NCI-H128 (cell line): ENCODE measurements around the gene SLC25A31.

Source experiments
- DNase-seq: peaks from one replicate; lab custom pipeline; 2025; ENCODE audit not compliant: unreplicated experiment; lab: John Stamatoyannopoulos, UW

SLC25A31 gene

GRCh38 chr4:127730142-127730913 is at the start of gene SLC25A31:
TSS of gene SLC25A31 (plus strand) at chr4:127730400. CDS start at chr4:127730546, 146 bp downstream.
- no peak for DNase-seq

- no peak for DNase-seq
These were observed 44.9 kb upstream of the SLC25A31 start for GRCh38 chr4:127685292-127685691.

DNA sequence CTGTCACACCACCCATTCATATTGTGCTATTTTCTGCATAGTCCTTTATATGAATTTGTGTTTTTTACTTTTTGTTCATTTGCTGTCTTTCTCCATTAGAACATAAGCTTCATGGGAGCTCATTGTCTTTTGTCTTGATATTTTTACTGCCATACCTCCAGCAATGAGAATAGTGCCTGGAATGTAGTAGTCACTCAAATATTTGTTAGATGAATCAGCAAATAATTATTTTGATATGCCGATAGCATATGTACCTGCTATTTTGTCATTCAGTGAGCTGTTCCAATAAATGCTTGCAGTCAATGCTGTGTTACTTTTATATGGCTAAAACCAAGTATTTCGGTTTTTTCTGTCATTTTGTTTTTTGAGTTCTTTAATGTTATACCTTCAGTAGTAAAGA is 43.5 kb upstream of the SLC25A31 start:
- no peak for DNase-seq

DNA sequence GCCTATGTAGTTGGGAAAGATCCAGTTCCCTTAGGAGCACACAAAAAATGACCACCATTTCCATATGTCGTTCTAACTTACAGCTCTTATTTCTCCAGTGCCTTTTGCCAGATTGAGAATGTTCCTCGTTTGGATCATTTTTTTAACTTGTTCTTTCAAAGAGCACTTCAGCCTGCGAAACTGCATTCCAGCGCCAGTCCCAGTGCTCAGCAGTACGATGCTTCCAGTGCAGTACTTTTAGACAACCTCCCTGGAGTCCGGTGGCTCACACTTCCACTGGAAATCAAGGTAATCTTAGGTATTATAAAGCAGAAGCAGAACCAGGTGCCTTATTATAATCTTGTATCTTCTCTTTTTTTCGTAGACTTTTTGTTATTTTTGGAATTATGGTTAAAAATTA is 42.6 kb upstream of the SLC25A31 start:
- no peak for DNase-seq

GRCh38 chr4:127698789-127699200 is 31.4 kb upstream of the SLC25A31 start:
- DNase-seq: no peak

DNA sequence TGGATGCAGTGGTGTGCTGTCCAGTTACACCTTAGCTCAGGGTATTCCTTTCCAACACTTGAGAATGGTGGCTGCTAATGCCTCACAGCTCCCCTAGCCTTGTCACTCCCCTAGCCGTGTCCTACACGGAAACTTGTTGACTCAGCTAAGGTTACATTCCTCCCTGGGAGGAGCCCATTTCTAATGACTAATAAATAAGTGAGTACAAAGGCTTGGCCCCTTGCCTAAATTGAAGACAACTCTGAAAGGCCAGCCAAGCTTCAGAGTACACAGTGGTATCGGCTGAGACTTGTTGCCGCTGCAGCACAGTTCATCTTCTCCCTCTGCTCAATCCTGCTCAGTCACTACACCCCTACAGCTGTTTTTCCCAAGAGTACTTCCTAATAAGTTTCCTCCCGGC is 21.2 kb upstream of the SLC25A31 start:
- DNase-seq: no peak

DNA sequence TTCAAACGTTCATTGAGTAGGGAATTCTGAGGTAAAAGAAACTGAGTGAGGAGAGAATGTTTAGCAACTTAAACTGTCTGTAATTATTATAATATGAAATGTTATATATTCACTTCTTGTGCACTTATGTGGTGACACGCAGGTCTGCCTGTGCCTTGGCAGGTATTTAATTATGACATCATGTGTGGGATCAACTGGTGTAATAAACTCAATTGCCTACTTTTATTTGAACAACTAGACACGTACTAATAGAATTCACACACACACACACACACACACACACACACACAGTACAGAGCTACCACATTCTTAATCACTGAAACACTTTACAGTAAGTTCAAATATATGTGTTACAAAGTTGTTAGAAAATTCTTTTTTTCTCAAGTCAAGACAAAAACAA is 20.7 kb upstream of the SLC25A31 start:
- DNase-seq: no peak

DNA sequence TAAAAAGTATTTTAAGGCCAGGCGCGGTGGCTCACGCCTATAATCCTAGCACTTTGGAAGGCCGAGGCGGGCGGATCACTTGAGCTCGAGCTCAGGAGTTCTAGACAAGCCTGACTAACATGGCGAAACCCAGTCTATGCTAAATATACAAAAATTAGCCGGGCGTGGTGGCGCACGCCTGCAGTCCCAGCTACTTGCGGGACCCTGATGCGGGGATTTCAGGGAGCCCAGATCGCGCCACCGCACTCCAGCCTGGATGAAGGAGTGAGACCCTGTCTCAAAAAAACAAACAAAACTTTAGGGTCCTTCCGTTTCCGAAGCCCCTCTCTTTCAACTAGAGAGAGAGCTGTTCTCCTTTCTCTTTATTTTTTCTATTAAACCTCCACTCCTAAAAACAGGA is 1.2 kb downstream of the SLC25A31 start:
- DNase-seq: no peak

- no peak for DNase-seq
These were observed 2.6 kb downstream of the SLC25A31 start for GRCh38 chr4:127732623-127733328.

- DNase-seq: no peak
These were observed 4.8 kb downstream of the SLC25A31 start for GRCh38 chr4:127734976-127735375.

GRCh38 chr4:127737295-127737694 is 7.1 kb downstream of the SLC25A31 start:
- DNase-seq: no peak

DNA sequence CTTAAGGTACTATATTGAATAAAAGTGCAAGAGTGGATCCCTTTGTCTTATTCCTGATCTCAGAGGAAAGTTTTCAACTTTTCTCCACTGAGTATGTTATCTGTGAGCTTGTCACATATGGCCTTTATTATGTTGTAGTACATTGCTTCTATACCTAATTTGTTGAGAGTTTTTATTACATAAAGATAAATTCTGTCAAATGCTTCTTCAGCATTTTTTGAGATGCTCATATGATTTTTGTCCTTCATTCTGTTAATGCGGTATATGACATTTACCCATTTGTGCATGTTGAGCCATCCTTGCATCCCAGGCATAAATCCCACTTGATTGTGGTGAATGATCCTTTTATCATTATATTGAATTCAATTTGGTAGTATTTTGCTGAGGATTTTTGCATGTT is 11.0 kb downstream of the SLC25A31 start:
- DNase-seq: no peak

GRCh38 chr4:127747883-127748282 is 17.7 kb downstream of the SLC25A31 start:
- DNase-seq: no peak

- no peak for DNase-seq
These were observed 18.8 kb downstream of the SLC25A31 start for GRCh38 chr4:127748957-127749356.

- DNase-seq: no peak
These were observed 26.7 kb downstream of the SLC25A31 start for GRCh38 chr4:127756906-127757305.

- DNase-seq: no peak
These were observed 29.1 kb downstream of the SLC25A31 start for GRCh38 chr4:127759228-127759820.

- DNase-seq: no peak
These were observed 29.7 kb downstream of the SLC25A31 start for GRCh38 chr4:127759893-127760292.

DNA sequence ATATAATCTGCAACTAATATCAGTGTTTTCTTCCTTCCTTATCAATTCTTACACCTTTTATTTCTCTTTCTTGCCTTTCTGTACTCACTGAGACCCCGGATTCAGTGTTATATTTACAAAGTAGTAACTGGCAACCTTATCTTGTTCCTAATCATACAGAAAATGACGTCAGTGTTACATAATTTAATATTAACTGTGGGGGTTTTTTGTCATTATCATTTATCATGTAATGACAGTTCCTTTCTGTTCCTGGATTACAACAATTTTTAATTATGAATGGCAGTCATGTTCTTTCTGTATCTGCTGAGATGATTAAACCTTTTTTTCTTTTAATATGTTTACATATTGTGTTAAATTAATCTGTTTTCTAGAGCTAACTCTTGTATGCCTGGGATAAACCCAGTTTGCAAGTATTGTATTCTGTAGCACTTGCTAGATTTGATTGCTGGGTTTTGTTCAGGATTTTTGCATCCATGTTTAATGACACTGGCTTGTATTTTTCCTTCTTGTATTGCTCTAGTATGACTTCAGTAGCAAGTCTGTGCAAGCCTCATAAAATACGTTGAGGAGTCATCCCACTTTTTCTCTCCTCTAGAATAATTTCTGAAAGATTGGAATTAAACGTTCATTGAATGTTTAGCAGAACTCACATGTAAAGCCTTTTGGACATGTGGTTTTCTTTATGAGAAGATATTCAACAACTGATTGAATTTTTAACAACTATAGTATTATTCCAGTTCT is 41.5 kb downstream of the SLC25A31 start:
- no peak for DNase-seq

DNA sequence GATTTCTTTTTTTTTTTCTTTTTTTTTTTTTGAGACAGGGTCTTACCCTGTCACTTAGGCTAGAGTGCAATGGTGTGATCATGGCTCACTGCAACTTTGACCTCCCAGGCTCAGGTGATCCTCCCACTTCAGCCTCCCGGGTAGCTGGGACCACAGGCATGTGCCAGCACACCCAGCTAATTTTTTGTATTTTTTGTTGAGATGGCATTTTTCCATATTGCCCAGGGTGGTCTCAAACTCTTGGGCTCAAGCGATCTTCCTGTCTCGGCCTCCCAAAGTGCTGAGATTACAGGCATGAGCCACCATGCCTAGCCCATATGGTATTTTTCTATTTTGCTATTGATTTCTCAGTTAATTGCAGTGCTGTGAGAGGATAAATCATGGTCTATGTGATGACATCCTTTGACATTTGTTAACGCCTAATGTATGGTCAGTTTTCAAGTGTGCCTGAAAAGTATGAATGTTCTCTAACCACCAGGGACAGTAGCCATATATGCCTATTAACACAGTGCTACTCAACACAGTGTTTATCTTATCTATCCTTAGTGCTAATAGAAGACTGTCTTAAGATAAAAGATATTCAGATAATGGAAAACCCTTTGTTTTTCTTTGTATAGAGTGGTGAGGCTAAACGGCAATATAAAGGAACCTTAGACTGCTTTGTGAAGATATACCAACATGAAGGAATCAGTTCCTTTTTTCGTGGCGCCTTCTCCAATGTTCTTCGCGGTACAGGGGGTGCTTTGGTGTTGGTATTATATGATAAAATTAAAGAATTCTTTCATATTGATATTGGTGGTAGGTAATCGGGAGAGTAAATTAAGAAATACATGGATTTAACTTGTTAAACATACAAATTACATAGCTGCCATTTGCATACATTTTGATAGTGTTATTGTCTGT is 42.8 kb downstream of the SLC25A31 start:
- DNase-seq: no peak

DNA sequence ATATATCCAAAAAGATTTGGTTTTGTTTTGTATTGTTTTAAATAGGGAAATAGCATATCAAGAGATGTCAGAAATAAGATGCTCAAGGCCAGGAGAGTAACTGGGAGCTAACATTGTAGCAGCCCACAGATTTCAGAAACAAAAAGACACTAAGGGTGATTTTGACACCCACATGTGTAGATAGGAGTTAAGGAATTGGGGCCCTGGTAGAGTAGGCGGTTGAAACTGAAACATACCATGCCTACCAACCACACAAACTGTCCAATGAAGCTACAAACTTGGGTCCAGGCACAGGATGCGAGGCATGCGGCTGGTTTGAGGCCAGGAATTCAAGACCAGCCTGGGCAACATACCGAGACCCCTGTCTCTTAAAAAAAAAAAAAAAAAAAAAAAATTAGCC is 45.6 kb downstream of the SLC25A31 start:
- no peak for DNase-seq
